NCI-H146 treated with DMSO at 0.1 percent for 48 hours (cell line): ENCODE measurements around the gene MYO7B.

Experiments used
- DNase-seq: peaks from one replicate; lab custom pipeline; 2025; ENCODE audit not compliant: unreplicated experiment; lab: John Stamatoyannopoulos, UW

Gene MYO7B

DNA sequence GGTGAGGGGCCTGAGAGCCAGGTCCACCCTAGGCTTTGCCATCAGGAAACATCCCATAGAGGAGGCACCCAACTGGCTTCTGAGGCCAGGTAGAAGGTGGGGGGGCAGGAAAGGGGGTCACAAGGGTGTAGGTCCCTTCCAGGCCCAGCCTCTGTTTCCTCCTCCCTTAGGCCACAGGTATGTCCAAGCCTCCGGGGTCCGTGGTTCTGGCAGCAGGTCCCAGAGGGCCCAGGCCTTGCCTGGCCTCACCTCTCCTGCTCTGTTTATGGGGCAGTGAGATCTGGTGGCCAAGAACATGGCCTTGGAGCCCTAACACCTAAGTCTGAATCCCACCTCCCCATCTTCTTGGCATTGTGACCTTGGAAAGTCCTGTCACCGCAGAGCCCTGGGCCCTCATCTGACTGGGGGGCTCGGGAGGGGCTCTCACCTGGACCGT, 88.9 kb downstream of the MYO7B start:
- no peak for DNase-seq

- no peak for DNase-seq
Observed at GRCh38 chr2:127624756-127625571, 89.5 kb downstream of the MYO7B start.

DNA sequence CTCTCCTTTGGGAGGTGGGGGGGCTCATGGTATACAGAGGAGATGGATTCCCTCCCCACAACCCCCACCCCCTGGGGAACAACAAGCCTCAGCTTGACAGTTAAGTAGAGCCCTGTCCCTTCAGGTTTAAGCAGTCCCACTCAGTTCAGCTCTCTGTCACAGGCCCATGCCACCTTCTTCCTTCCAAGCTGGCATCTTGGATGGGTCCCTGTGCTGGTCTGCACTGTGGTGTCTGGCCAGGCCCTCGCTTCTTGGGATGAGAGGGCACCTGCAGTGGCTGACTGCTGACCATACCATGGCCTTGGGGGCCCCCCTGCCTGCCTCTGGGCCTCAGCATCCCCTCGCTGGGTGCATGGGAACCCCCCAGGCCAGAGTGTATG, 90.1 kb downstream of the MYO7B start:
- DNase-seq, result no peak

DNA sequence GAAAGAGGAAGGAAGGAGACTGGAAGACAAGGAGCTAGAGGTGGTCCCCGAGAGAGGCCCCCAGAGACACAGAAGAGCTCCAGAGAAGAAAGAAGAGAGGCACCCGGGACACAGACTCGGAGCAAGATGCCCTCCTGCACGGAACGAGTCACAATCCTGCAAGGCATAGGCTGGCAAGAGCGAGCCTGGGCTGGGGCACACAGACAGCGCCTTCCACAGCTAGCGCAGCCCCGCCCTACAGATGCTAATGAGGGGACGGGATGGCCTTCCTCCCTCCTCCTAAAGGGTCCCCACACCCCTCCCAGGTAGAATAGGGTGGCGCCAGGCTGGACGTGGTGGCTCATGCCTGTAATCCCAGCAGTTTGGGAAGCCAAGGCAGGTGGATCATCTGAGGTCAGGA, 90.7 kb downstream of the MYO7B start:
- no peak for DNase-seq

DNA sequence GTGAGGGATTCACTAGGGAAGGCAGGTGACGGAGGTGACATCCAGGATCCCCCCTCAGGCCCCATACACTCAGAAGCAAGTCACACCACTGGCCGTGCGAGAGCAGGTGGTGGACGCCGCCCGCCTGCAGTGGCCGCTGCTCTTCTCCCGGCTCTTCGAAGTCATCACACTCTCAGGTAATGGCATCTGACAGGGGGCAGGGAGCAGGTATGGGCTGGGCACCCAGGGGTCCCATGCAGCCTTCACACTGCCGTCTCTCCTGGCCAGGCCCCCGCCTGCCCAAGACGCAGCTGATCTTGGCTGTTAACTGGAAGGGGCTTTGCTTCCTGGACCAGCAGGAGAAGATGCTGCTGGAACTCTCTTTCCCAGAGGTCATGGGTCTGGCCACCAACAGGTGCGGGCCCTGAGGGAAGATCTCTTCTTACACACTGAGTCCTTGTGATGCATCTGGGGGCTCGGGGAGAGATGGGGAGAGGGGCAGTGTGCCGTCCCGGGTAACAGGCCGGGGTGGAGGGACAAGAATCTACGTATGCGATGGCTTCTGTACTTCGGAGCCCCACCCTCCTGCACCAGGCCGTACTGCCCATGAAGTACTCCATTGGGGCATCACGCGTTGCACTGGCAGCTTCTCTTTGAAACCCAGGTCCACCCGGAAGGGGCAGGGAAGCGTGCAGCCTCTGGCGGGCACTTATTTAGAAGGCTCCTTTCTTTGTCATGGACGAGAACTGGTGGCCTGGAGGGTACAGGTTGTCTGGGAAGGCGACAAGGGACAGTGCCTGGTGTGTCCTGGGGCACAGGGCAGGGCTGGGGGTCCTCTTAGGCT, 91.6 kb downstream of the MYO7B start:
- no peak for DNase-seq

GRCh38 chr2:127627740-127628571, 92.5 kb downstream of the MYO7B start:
- no peak for DNase-seq

DNA sequence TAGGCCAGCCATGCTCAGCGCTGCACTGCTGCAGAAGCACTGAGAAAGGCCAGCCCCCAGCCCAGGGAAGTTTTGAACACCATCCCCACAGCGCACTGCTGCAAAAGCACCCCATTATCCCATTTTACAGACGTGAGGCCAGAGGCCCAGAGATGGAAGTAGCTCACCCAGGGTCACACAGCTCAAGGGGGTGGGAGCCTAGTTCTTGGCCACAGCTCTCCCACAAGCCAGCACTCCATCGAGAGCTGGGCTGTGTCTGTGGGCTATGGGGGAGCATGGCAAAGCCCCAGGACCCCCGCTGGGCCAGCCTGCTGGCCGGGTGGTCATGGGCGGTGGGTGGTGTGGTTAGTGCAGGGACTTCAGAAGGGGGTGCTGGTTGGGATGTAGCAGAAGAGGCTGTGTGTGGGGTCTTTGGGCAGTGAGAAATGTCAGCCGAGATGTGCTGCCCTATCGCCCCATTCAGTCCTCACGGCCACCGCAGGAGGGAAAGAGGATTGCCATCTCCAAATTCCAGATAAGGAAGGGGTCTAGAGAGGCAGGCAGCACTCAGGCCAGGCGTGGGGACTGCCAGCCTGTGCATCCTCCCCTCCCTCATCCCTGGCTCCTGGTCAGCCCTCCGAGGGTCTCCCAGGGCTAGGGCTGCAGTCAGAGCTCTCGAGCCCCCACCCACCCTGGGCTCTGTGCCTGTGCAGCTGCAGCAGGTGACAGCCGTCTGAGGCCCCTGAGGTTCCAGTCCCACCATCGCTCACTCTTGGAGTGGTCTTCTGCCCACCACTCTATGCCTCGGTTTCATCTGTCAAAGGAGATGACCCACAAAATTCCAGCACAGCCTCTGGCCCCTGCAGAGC, 93.5 kb downstream of the MYO7B start:
- DNase-seq, result no peak

DNA sequence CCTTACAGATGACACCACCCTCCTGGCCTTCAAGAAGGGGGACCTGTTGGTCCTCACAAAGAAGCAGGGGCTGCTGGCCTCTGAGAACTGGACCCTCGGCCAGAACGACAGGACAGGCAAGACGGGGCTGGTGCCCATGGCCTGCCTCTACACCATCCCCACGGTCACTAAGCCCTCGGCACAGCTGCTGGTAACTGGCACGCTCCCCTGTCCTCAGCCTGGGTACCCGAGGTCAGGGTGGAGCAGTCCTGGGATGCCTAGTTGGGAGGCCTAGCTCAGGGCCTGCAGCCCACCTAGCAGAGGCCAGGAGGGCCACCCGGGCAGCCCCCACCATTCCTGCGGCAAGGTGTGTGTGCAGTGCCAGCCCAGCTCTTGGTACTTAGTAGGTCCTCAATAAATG, 94.2 kb downstream of the MYO7B start:
- DNase-seq, result no peak

GRCh38 chr2:127630096-127630863, 94.8 kb downstream of the MYO7B start:
- no peak for DNase-seq

- DNase-seq, result no peak
Observed at GRCh38 chr2:127630864-127631540, 95.5 kb downstream of the MYO7B start.

DNA sequence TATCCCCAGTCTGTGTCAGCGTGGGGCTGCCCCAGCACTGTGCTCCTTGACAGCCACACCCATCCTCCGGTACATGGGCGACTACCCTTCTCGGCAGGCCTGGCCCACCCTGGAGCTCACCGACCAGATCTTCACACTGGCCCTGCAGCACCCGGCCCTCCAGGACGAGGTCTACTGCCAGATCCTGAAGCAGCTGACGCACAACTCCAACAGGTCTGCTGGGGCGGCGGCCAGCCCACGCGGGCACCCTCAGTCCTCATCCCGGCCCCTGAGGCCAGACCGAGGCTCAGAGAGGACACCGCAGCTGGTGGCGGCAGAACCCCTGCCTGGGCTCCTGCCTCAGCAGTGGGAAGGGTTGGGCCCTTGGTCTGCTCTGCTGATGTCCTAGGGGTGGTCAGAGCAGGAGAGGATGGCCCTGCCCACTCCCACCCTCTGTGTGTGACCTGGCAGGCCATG, 96.1 kb downstream of the MYO7B start:
- DNase-seq, result no peak

DNA sequence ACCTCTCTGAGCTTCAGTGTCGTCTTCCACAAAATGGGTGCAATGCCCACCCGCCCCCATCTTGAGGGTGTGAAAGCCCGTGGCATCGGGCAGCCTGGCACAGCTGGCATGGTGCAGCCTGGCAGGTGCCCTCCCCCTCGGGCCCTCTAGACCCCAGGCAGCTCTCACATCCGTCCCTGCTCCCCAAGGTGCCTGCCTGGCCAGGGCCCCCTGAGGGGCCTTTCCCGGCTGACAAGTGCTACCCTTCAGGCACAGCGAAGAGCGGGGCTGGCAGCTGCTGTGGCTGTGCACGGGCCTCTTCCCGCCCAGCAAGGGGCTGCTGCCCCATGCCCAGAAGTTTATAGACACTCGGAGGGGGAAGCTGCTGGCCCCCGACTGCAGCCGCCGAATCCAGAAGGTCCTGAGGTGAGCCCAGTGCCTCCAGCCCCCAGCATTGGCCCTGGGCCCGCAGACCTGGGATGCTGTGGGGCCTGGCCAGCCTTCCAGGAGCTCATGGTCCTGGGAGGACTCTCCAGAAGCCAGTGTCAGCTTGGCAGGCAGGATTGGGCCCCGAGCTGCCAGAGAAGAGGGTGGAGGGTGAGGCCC, 96.6 kb downstream of the MYO7B start:
- DNase-seq, result no peak

DNA sequence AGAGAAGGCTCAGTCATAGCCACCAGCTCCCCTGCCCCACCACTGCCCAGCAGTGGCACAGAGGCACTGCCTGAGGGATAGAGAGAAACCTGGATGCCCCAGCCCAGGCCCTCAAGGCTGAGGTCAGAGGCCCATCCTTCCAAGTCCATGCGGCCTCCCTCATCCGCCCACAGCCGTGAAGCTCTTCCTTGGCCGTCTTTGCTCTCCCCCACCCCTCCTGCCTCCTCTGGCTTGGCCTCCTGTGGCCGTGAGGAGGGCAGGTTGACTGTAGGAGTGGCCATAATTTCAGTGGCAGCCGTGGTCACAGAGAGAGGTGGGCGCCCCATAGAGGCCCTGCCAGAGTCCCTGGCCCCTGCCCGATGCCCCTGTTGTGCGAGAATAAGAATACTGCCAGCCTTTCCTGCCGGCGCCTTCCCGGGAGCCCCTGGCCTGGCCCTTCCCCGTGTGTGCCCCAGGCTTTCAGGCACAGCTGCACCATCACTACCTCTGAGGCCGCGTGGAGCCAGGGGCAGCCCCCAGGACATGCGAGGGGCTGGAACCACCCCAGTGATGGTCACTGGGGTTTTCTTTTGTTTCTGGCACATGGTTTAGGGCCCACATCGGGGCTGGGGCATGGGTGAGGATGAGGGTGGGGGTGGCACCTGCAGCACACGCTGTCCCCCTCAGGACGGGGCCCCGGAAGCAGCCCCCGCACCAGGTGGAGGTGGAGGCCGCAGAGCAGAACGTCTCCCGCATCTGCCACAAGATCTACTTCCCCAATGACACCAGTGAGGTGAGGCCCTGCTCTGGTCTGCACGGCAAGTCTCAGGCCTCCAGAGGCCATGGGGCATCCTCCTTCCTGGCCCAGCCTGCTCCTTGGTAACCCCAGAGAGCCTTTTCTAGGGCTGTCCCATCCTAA, 97.4 kb downstream of the MYO7B start:
- no peak for DNase-seq

GRCh38 chr2:127633556-127634065, 98.1 kb downstream of the MYO7B start:
- DNase-seq, result no peak

GRCh38 chr2:127634066-127634617, 98.7 kb downstream of the MYO7B start:
- no peak for DNase-seq

DNA sequence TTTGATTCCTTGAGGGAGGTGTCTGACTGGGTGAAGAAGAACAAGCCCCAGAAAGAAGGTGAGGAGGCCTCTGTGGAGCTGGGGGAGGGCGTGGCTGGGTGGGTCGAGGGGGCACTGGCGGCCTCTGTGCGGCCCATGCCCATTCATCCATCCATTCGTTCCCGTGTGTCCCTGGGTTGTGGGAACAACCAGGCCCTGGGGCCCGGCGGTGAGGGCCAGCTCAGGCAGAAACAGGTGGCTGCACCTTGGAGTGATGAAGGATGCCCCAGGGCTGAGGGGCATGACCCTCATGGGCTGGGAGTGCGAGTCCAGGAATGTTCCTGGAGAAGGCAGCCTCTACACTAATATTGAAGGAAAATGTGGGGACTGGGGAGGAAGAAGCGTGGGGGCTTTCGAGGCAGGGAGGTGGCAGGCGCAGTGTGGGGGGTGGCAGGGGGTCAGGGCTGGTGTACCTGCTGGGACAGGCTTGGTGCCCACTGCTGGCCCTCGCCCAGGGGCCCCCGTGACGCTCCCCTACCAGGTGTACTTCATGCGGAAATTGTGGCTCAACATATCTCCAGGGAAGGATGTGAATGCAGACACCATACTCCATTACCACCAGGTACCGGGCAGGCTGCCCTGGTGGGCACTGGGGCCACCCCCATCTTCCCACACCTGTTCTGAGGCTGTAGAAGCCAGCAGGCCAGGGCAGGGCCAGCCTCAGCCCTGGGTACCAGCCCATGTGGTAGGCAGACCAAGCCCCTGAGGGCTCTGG, 99.3 kb downstream of the MYO7B start:
- no peak for DNase-seq
